Fibroblast of the aortic adventitia (primary cell): Measurements from ENCODE around the gene CCDC149. TPM values are rescaled to one million over a fixed set of nuclear protein-coding genes. Genes with fewer than 3 reads are reported as not detected.

Source experiments
- DNase-seq: peaks from one replicate; pipeline ENCODE4 v3.0.0-alpha.2; 2010; ENCODE audit warnings: low read depth
- H3K4me3 ChIP-seq: 2 replicates; pipeline ENCODE4 v1.5.1; 2011; ENCODE audit warnings: low read depth, mild to moderate bottlenecking, control low read depth, low read length, moderate library complexity
- CTCF ChIP-seq: IDR thresholded peaks from 2 replicates; pipeline ENCODE4 v1.5.1; 2011; ENCODE audit warnings: mild to moderate bottlenecking, low read length, control low read depth, inconsistent platforms; ENCODE audit not compliant: insufficient read depth
- total RNA-seq: library from RNA; depleted of rRNA; stranded (reverse); fragments of >200 nt; gene quantifications from 2 replicates; pipeline ENCODE4 v1.2.3, GENCODE V29; 2012; ENCODE audit warnings: low replicate concordance

Gene CCDC149
- total RNA-seq, 1 donor: 18.3 TPM

DNA sequence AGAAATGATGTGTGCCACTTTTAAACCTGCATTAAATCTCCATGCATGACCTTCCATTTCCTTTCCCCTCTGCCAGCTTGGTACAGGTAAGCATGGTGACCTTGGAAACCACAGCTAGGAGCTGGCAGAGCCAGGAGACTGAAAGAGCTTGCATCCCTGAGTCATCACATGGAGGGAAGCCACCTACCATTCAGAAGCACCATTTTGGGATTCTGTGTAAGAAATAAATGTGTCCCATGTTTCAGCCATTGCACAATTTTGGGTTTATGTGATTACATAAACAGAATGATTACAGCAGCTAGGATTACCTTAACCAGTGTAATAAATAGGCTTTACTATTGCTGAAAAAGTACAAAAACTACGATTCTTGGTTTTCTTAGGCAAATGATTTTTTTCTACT lies 17.3 kb upstream of the CCDC149 start:
- peak; percentile 47 for DNase-seq
- H3K4me3 ChIP-seq: no peak overlapping the region
- no peak for TF ChIP-seq CTCF

GRCh38 chr4:24928708-24929107 lies 15.9 kb upstream of the CCDC149 start:
- H3K4me3 ChIP-seq: no peak overlapping the region
- no peak for DNase-seq
- no peak for TF ChIP-seq CTCF

- TF ChIP-seq CTCF: no peak
- H3K4me3 ChIP-seq: no peak overlapping the region
- DNase-seq: no peak
Measured at GRCh38 chr4:24927049-24927448, 14.2 kb upstream of the CCDC149 start.

GRCh38 chr4:24924309-24924781 lies 11.5 kb upstream of the CCDC149 start:
- no peak overlapping the region for H3K4me3 ChIP-seq
- TF ChIP-seq CTCF: no peak
- DNase-seq: peak; percentile 98

GRCh38 chr4:24923550-24923949 lies 10.7 kb upstream of the CCDC149 start:
- no peak for DNase-seq
- no peak for TF ChIP-seq CTCF
- no peak overlapping the region for H3K4me3 ChIP-seq

DNA sequence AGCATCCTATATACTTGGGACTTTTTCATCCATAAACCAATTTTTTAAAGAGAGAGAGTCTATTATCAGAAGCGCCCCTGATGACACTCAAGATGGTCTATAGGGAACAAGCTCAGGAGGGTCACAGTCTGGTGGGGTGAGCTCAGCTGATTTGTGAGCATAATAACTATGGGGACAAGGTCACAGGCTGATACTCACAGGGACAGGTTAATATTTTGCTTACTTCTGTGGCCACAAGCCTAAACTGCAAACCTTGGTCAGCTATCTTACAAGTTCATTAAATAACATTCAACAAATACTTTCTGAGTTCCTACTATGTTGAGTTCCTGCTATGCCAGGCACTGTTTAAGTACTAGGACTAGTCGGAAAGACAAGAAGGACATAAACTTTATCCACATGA lies 10.2 kb upstream of the CCDC149 start:
- H3K4me3 ChIP-seq: no peak overlapping the region
- no peak for TF ChIP-seq CTCF
- no peak for DNase-seq

- no peak for TF ChIP-seq CTCF
- no peak overlapping the region for H3K4me3 ChIP-seq
- peak; percentile 23 for DNase-seq
Measured at GRCh38 chr4:24922416-24922815, 9.6 kb upstream of the CCDC149 start.
